Medulla oblongata (tissue), 1 donor: Measurements from ENCODE around the gene EEF2K.
"Not testable (repeated sequence)": the region's sequence is repeated elsewhere in the genome, so short reads cannot be mapped to it uniquely, and the experiment has no call there.

ENCODE experiments used
- DNase-seq: peaks from one replicate; pipeline ENCODE4 v3.0.0-alpha.2; 2015; ENCODE audit errors: extremely low spot score

The EEF2K gene

GRCh38 chr16:22190081-22190775, 15.8 kb upstream of the EEF2K start:
- no peak for DNase-seq

GRCh38 chr16:22190776-22191531, 15.1 kb upstream of the EEF2K start:
- peak; percentile 100 for DNase-seq

- peak; percentile 60 for DNase-seq
Observed at GRCh38 chr16:22191532-22192260, 14.4 kb upstream of the EEF2K start.

- DNase-seq = peak; percentile 88
Observed at GRCh38 chr16:22192261-22193062, 13.6 kb upstream of the EEF2K start.

DNA sequence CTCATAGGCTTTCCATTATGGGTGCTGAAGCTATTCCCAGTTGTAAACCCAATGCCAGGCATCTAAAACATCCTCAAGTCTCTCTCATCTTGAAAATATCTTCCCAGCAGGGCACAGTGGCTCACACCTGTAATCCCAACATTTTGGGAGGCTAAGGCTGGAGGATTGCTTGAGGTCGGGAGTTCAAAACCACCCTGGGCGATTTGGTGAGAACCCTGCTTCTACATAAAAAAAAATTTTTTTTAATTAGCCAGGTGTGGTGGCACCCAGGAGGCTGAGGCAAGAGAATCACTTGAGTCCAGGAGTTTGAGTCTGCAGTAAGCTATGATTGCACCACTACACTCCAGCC, 13.0 kb upstream of the EEF2K start:
- DNase-seq = no peak

DNA sequence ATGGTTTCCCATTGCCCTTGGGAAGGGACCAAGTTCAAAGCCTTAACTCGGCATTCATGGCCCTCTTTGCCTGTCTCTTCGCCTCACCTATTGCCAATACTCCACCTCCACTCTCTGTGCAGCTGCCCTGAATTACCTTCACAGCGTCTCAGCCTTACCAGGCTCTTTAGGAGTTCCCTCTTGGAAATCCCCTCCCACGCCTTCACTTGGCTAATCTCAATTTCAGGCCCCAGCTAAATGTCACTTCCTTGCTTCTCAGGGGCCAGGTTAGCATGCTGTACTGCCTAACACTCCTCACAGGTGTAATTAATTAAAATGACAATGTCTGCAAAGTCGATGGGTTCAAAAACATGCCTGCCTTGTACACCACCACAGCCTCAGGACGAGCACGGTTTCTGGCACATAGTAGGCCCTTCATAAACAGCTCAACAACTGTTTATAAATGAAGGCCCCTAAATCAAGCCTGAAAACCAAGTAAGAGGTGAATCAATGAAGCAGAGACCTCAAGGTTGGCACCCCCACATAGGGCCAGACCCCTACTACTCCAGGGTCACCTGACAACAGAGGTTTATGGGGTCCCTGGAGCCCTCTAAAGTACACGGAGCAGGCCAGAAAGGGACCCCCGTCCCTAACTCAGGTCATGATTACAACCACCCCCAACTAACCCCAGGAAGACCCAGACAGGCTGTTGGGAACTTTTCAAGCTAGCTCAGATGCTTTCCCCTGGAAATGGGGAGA, 11.2 kb upstream of the EEF2K start:
- no peak for DNase-seq

DNA sequence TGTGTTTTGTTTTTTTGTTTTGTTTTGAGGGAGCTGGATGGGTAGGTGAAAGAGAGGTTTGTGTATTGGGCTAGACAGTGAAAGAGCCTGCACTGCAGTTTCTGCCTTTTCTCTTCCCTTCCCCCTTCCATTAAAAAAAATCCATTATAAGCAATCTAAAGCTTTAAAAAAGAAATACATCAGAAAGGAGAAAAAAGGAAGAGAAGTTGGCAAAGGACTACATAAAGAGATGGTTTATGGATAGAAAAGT, 10.7 kb upstream of the EEF2K start:
- no peak for DNase-seq

DNA sequence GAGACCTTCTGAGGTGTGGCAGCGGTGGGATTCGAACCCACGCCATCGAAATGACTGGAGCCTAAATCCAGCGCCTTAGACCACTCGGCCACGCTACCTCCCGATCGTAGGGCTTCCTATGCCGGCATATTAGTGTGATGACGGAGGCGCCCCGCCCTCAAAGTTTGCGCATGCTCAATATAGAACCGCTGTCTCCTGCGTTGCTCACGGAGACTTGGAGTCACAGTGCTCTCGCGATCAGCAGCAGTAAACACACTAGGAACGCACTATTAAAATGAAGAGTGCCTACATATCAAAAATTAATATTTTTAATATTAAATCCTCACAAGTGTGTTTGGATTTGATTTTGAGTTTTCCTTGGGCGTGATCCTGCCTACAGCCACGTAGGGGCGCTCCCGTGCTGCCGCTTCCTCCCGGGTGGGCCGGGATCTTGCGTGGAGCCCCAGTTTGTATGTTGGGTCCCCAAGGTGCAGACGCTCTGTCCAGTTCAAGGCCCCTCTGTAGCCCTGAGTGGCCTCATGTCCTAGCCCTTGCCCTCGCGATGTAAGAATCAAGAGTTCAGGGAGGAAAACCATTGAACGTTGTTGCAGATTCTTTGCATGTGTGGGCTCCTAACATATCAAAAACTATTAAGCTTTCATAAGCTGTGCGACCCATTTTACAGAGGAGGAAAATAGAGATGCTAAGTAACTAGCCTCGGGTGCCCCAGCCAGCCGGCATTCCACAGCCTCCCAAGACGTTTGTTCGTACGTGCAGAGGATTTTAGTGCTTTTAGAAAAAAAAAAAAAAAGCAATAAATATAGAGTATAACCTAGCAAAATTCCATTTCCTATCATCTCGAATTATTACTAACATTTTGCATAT, 10.2 kb upstream of the EEF2K start:
- peak; percentile 97 for DNase-seq

- DNase-seq = not testable (repeated sequence)
Observed at GRCh38 chr16:22196559-22197168, 9.4 kb upstream of the EEF2K start.

- no peak for DNase-seq
Observed at GRCh38 chr16:22198547-22199293, 7.4 kb upstream of the EEF2K start.

- DNase-seq = no peak
Observed at GRCh38 chr16:22202261-22202637, 3.8 kb upstream of the EEF2K start.

- DNase-seq = no peak
Observed at GRCh38 chr16:22203091-22203490, 3.0 kb upstream of the EEF2K start.

DNA sequence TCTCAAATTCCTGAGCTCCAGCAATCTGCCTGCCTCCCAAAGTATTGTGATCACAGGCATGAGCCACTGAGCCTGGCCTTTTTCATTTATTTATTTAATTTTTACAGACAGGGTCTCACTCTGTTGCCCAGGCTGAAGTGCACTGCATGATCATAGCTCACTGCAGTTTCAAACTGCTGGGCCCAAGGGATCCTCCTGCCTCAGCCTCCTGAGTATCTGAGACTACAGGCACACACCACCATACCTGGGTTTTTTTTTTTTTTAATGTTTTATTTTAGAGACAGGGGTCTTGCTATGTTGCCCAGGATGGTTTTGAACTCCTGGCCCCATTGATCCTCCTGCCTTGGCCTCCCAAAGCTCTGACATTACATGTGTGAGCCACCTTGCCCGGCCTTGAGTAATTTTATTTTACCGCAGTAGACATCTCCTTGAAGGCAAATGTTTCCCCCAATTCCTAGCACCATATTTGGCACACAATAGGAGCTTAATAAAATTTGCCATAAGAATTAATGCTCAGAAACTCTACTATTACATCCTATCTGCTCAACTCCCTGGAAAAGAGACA, 1.9 kb upstream of the EEF2K start:
- no peak for DNase-seq

DNA sequence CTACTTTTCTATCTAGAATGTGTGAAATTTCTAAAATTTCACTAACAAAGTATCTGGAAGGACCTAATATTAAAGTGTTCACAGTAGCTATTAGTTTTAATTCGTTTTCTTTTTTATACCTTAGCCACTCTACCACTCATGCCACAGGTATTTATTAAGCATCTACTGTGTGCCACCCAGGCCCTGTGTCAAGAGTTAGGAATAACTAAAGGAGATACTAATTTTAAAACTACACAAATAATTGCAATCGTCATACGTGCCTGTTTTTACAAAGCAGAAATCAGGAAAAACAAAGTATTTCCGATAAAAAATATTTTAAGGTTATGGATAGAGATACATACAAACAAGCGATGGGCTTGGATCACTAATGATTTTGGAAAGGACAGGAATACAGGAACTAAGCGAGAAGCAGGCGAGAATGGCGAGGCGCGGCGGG, 483 bp upstream of the EEF2K start:
- no peak for DNase-seq

- DNase-seq = peak; percentile 62
Observed at GRCh38 chr16:22206842-22207714, 1.0 kb downstream of the EEF2K start.

GRCh38 chr16:22207715-22208360, 1.8 kb downstream of the EEF2K start:
- DNase-seq = no peak

- DNase-seq = no peak
Observed at GRCh38 chr16:22210285-22210684, 4.2 kb downstream of the EEF2K start.

GRCh38 chr16:22210854-22211253, 4.8 kb downstream of the EEF2K start:
- no peak for DNase-seq
